HCT116 (cell line): ENCODE data around the gene RNF166.

Source experiments
- ELF1 ChIP-seq: IDR thresholded peaks from 2 replicates; pipeline ENCODE4 v1.6.1; 2012; ENCODE audit warnings: low read depth, borderline replicate concordance
- EZH2phosphoT487 ChIP-seq: fragments of 200-600 bp; IDR thresholded peaks from 2 replicates; pipeline ENCODE4 v1.6.1; 2018; ENCODE audit warnings: antibody characterized with exemption, borderline replicate concordance
- FOSL1 ChIP-seq: IDR thresholded peaks from 2 replicates; pipeline ENCODE4 v1.6.1; 2012; ENCODE audit warnings: low read depth
- MAX ChIP-seq: IDR thresholded peaks from 2 replicates; pipeline ENCODE4 v1.6.1; 2012
- POLR2A ChIP-seq: IDR thresholded peaks from 2 replicates; pipeline ENCODE4 v1.7.0; 2011; ENCODE audit warnings: borderline replicate concordance; ENCODE audit not compliant: insufficient read depth, insufficient read length; ENCODE audit errors: extremely low read depth
- POLR2AphosphoS5 ChIP-seq: IDR thresholded peaks from 2 replicates; pipeline ENCODE4 v1.6.1; 2011; ENCODE audit warnings: mild to moderate bottlenecking, low read depth, low read length, moderate library complexity
- TF ChIP-seq, protein P1 (sequence below), 3 experiments: fragments of 200-600 bp in 1 of 3; sonication (generic) in 1 of 3; IDR thresholded peaks in 2 of 3; conservative IDR thresholded peaks in 1 of 3; 2 replicates each; pipeline ENCODE4 v1.5.1; 2012 to 2017; ENCODE audit warnings: low read depth in 2 of 3, low read length in 2 of 3, antibody characterized with exemption in 1 of 3, borderline replicate concordance in 1 of 3, control low read depth in 1 of 3, mild to moderate bottlenecking in 1 of 3, mixed read lengths in 1 of 3, mixed run types in 1 of 3, moderate library complexity in 1 of 3; ENCODE audit not compliant: insufficient read depth in 1 of 3

DNA sequence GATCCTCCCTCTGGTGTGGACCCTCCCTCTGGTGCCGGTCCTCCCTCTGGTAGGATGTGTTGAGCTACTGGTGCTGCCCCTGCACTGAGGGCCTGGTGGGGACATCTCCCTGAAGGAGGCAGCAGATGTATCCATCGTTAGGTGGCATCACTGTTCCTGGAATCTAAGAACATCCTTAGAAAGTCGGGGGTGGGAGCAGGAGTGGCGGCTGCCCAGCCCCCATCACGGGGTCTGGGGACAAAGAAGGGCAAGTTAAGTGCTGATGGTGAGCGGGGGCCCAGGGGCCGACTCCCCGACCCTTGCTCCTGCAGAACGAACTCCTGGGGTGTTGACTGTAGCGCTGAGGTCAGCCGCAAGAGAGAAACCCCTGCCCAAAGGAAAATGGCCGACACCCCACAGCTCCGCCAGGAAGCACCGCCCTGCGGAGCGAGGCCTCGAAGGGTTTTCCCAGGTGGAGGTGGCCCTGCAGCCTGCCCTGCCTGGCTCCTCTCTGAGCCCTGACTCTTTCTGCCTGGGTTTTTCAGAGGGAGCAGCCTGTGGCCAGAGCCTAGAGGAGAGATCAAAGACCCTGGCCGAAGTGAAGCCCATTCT, 5.6 kb upstream of the RNF166 start:
- TF ChIP-seq, protein P1, sequence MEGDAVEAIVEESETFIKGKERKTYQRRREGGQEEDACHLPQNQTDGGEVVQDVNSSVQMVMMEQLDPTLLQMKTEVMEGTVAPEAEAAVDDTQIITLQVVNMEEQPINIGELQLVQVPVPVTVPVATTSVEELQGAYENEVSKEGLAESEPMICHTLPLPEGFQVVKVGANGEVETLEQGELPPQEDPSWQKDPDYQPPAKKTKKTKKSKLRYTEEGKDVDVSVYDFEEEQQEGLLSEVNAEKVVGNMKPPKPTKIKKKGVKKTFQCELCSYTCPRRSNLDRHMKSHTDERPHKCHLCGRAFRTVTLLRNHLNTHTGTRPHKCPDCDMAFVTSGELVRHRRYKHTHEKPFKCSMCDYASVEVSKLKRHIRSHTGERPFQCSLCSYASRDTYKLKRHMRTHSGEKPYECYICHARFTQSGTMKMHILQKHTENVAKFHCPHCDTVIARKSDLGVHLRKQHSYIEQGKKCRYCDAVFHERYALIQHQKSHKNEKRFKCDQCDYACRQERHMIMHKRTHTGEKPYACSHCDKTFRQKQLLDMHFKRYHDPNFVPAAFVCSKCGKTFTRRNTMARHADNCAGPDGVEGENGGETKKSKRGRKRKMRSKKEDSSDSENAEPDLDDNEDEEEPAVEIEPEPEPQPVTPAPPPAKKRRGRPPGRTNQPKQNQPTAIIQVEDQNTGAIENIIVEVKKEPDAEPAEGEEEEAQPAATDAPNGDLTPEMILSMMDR (IDR thresholded peaks at IDR 0.05 in 2 of 3, conservative IDR thresholded peaks at IDR 0.05 in 1 of 3; ENCODE audit: borderline replicate concordance in 1 of 3, insufficient read depth in 1 of 3, low read depth in 2 of 3, low read length in 2 of 3) = no peak
- no peak for TF ChIP-seq POLR2A
- TF ChIP-seq MAX = no peak
- no peak for TF ChIP-seq FOSL1
- TF ChIP-seq POLR2AphosphoS5 = no peak
- no peak for TF ChIP-seq EZH2phosphoT487
- no peak for TF ChIP-seq ELF1
